ENCODE results near the gene STK40.

Gene STK40

GRCh38 chr1:36397378-36398230 lies 11.9 kb upstream of the STK40 start, which contains the start of gene LSM10:
TSS of gene LSM10 (minus strand) at chr1:36397908. CDS start at chr1:36394129, 3,779 bp downstream.
- H3K9ac ChIP-seq (ENCODE audit: insufficient read length, low read depth): peak within 1 kb of the TSS; percentile 96
- TF ChIP-seq SUZ12 (IDR thresholded peaks at IDR 0.05; ENCODE audit: extremely low read depth, insufficient read depth, insufficient read length) (no peak), YY1 (IDR thresholded peaks at IDR 0.05; ENCODE audit: insufficient read depth, insufficient read length) (no peak), ZNF274 (IDR thresholded peaks at IDR 0.05; ENCODE audit: low read depth, low read length) (no peak)
- H3K36me3 ChIP-seq (ENCODE audit: insufficient read depth, insufficient read length, low read length): peaks cover 20% of the 10 kb centered on the region
- peak within 1 kb of the TSS; percentile 83 for H3K4me3 ChIP-seq (ENCODE audit: insufficient read length, low read depth)
- no peaks in the 10 kb centered on the region for H3K9me3 ChIP-seq (ENCODE audit: insufficient read depth, low read length)
- no peaks in the 10 kb centered on the region for H3K27me3 ChIP-seq (ENCODE audit: insufficient read depth, insufficient read length)
- peak; percentile 97 for DNase-seq (ENCODE audit: low read depth, low spot score)
- peaks cover 9% of the 10 kb centered on the region for H3K4me1 ChIP-seq (ENCODE audit: insufficient read depth, insufficient read length)

GRCh38 chr1:36397083-36397377 lies 11.3 kb upstream of the STK40 start:
- DNase-seq (ENCODE audit: low read depth, low spot score): no peak
- TF ChIP-seq ZNF274 (IDR thresholded peaks at IDR 0.05; ENCODE audit: low read depth, low read length): no peak
- TF ChIP-seq YY1 (IDR thresholded peaks at IDR 0.05; ENCODE audit: insufficient read depth, insufficient read length): no peak
- no peak for TF ChIP-seq SUZ12 (IDR thresholded peaks at IDR 0.05; ENCODE audit: extremely low read depth, insufficient read depth, insufficient read length)
- Histone ChIP-seq H3K36me3 (ENCODE audit: insufficient read depth, insufficient read length, low read length) (peaks cover 25% of the 10 kb centered on the region), H3K4me3 (ENCODE audit: insufficient read length, low read depth) (peak overlapping the region; percentile 83), H3K9ac (ENCODE audit: insufficient read length, low read depth) (peak overlapping the region; percentile 96), H3K27me3 (ENCODE audit: insufficient read depth, insufficient read length) (no peaks in the 10 kb centered on the region), H3K9me3 (ENCODE audit: insufficient read depth, low read length) (no peaks in the 10 kb centered on the region), H3K4me1 (ENCODE audit: insufficient read depth, insufficient read length) (peaks cover 9% of the 10 kb centered on the region)

- TF ChIP-seq SUZ12 (IDR thresholded peaks at IDR 0.05; ENCODE audit: extremely low read depth, insufficient read depth, insufficient read length) (no peak), YY1 (IDR thresholded peaks at IDR 0.05; ENCODE audit: insufficient read depth, insufficient read length) (no peak), ZNF274 (IDR thresholded peaks at IDR 0.05; ENCODE audit: low read depth, low read length) (no peak)
- H3K4me1 ChIP-seq (ENCODE audit: insufficient read depth, insufficient read length): peaks cover 8% of the 10 kb centered on the region
- no peak overlapping the region for H3K9ac ChIP-seq (ENCODE audit: insufficient read length, low read depth)
- peaks cover 32% of the 10 kb centered on the region for H3K36me3 ChIP-seq (ENCODE audit: insufficient read depth, insufficient read length, low read length)
- no peaks in the 10 kb centered on the region for H3K27me3 ChIP-seq (ENCODE audit: insufficient read depth, insufficient read length)
- no peak for DNase-seq (ENCODE audit: low read depth, low spot score)
- no peak overlapping the region for H3K4me3 ChIP-seq (ENCODE audit: insufficient read length, low read depth)
- H3K9me3 ChIP-seq (ENCODE audit: insufficient read depth, low read length): no peaks in the 10 kb centered on the region
Measured at GRCh38 chr1:36396359-36396758, 10.6 kb upstream of the STK40 start.

- no peaks in the 10 kb centered on the region for H3K27me3 ChIP-seq (ENCODE audit: insufficient read depth, insufficient read length)
- peaks cover 2% of the 10 kb centered on the region for H3K4me1 ChIP-seq (ENCODE audit: insufficient read depth, insufficient read length)
- no peaks in the 10 kb centered on the region for H3K9me3 ChIP-seq (ENCODE audit: insufficient read depth, low read length)
- no peak overlapping the region for H3K9ac ChIP-seq (ENCODE audit: insufficient read length, low read depth)
- TF ChIP-seq ZNF274 (IDR thresholded peaks at IDR 0.05; ENCODE audit: low read depth, low read length): no peak
- TF ChIP-seq YY1 (IDR thresholded peaks at IDR 0.05; ENCODE audit: insufficient read depth, insufficient read length): no peak
- no peak for TF ChIP-seq SUZ12 (IDR thresholded peaks at IDR 0.05; ENCODE audit: extremely low read depth, insufficient read depth, insufficient read length)
- no peak for DNase-seq (ENCODE audit: low read depth, low spot score)
- peaks cover 57% of the 10 kb centered on the region for H3K36me3 ChIP-seq (ENCODE audit: insufficient read depth, insufficient read length, low read length)
- H3K4me3 ChIP-seq (ENCODE audit: insufficient read length, low read depth): no peak overlapping the region
Measured at GRCh38 chr1:36393686-36394085, 8.0 kb upstream of the STK40 start.

- Histone ChIP-seq H3K4me3 (ENCODE audit: insufficient read length, low read depth) (no peak overlapping the region), H3K9ac (ENCODE audit: insufficient read length, low read depth) (no peak overlapping the region), H3K9me3 (ENCODE audit: insufficient read depth, low read length) (no peaks in the 10 kb centered on the region), H3K36me3 (ENCODE audit: insufficient read depth, insufficient read length, low read length) (peaks cover 57% of the 10 kb centered on the region), H3K4me1 (ENCODE audit: insufficient read depth, insufficient read length) (peaks cover 2% of the 10 kb centered on the region), H3K27me3 (ENCODE audit: insufficient read depth, insufficient read length) (no peaks in the 10 kb centered on the region)
- no peak for DNase-seq (ENCODE audit: low read depth, low spot score)
- TF ChIP-seq YY1 (IDR thresholded peaks at IDR 0.05; ENCODE audit: insufficient read depth, insufficient read length) (no peak), SUZ12 (IDR thresholded peaks at IDR 0.05; ENCODE audit: extremely low read depth, insufficient read depth, insufficient read length) (no peak), ZNF274 (IDR thresholded peaks at IDR 0.05; ENCODE audit: low read depth, low read length) (no peak)
Measured at GRCh38 chr1:36392836-36393235, 7.1 kb upstream of the STK40 start.

- DNase-seq (ENCODE audit: low read depth, low spot score): no peak
- no peaks in the 10 kb centered on the region for H3K27me3 ChIP-seq (ENCODE audit: insufficient read depth, insufficient read length)
- no peaks in the 10 kb centered on the region for H3K9me3 ChIP-seq (ENCODE audit: insufficient read depth, low read length)
- TF ChIP-seq SUZ12 (IDR thresholded peaks at IDR 0.05; ENCODE audit: extremely low read depth, insufficient read depth, insufficient read length) (no peak), ZNF274 (IDR thresholded peaks at IDR 0.05; ENCODE audit: low read depth, low read length) (no peak), YY1 (IDR thresholded peaks at IDR 0.05; ENCODE audit: insufficient read depth, insufficient read length) (no peak)
- peaks cover 12% of the 10 kb centered on the region for H3K4me1 ChIP-seq (ENCODE audit: insufficient read depth, insufficient read length)
- no peak overlapping the region for H3K4me3 ChIP-seq (ENCODE audit: insufficient read length, low read depth)
- H3K9ac ChIP-seq (ENCODE audit: insufficient read length, low read depth): no peak overlapping the region
- peaks cover 57% of the 10 kb centered on the region for H3K36me3 ChIP-seq (ENCODE audit: insufficient read depth, insufficient read length, low read length)
Measured at GRCh38 chr1:36391271-36391670, 5.5 kb upstream of the STK40 start.

- H3K27me3 ChIP-seq (ENCODE audit: insufficient read depth, insufficient read length): no peaks in the 10 kb centered on the region
- peaks cover 57% of the 10 kb centered on the region for H3K36me3 ChIP-seq (ENCODE audit: insufficient read depth, insufficient read length, low read length)
- peaks cover 12% of the 10 kb centered on the region for H3K4me1 ChIP-seq (ENCODE audit: insufficient read depth, insufficient read length)
- H3K9ac ChIP-seq (ENCODE audit: insufficient read length, low read depth): no peak overlapping the region
- no peaks in the 10 kb centered on the region for H3K9me3 ChIP-seq (ENCODE audit: insufficient read depth, low read length)
- TF ChIP-seq SUZ12 (IDR thresholded peaks at IDR 0.05; ENCODE audit: extremely low read depth, insufficient read depth, insufficient read length) (no peak), YY1 (IDR thresholded peaks at IDR 0.05; ENCODE audit: insufficient read depth, insufficient read length) (no peak), ZNF274 (IDR thresholded peaks at IDR 0.05; ENCODE audit: low read depth, low read length) (no peak)
- no peak for DNase-seq (ENCODE audit: low read depth, low spot score)
- H3K4me3 ChIP-seq (ENCODE audit: insufficient read length, low read depth): no peak overlapping the region
Measured at GRCh38 chr1:36390411-36390810, 4.7 kb upstream of the STK40 start.
